Omental fat pad (tissue), 4 donors: Measurements from ENCODE around the gene MYF6. TPM values are rescaled to one million over a fixed set of nuclear protein-coding genes. Genes with fewer than 3 reads are reported as not detected.

Source experiments
- ATAC-seq: fragments of 150-250 bp; one replicate; pipeline ENCODE4 v1.9.1; 2016; ENCODE audit warnings: mild to moderate bottlenecking, moderate library complexity; ENCODE audit not compliant: low FRiP score
- DNase-seq: peaks from one replicate; pipeline ENCODE4 v3.0.0-alpha.2; 2019; ENCODE audit warnings: low spot score
- CTCF ChIP-seq, 3 donors: fragments of 450-650 bp; IDR thresholded peaks; one replicate each; pipeline ENCODE4 v1.5.1; 2016 to 2017; ENCODE audit warnings: antibody characterized with exemption in 3 of 3, mild to moderate bottlenecking in 3 of 3, moderate library complexity in 2 of 3
- total RNA-seq, 4 donors: library from RNA; depleted of rRNA; stranded (reverse); fragments of >200 nt; gene quantifications; one replicate each; pipeline ENCODE4 v1.1.0, GENCODE V29; 2016

MYF6 gene
- total RNA-seq, 4 donors from 2014 or later = 0.37 to 0.44 TPM; not detected in 2

- no peak for TF ChIP-seq CTCF (IDR thresholded peaks at IDR 0.05)
- DNase-seq (no peak), ATAC-seq (no peak)
Observed at GRCh38 chr12:80717856-80718255, 10.4 kb downstream of the MYF6 start.

DNA sequence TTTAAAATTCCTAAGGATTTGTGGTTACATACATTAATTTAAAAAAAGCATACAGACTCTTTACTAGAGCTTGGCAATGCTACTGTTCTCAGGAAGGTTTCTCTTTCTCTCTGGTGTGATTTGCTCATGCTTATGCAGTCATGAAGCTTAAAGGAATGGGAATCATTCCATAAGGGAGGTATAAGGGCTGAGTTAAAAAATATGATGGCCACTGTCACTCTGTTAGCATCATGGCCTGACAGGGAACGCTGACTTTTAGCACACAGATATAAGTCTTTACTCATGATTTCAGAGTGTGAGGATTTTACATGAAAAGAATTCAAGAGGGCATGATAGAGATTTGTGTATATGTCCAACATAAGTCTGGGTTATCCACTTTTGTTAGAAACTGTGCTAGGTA, 13.1 kb downstream of the MYF6 start:
- TF ChIP-seq CTCF (IDR thresholded peaks at IDR 0.05) = no peak
- DNase-seq (no peak), ATAC-seq (no peak)

DNA sequence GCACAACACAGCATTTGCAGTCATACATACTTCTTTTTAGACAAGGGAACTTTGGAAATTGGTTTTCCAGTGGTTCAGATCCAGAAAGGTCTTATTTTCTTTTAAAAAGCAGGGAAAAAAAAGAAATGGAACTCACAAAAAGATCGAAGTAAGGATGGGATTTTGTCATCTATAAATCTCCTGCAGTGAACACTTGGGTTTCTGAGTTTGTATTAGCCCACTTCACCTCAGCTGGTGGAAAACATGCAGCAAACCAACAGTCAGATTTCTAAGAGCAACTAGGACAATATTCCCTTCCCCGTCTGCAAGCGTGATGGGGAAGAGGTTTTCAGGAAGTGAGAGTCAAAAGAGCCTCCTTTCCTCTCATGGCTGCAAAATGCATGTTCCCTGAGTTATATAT, 13.9 kb downstream of the MYF6 start:
- DNase-seq (no peak), ATAC-seq (no peak)
- TF ChIP-seq CTCF (IDR thresholded peaks at IDR 0.05) = no peak

- no peak for ATAC-seq
- no peak for DNase-seq
- no peak for TF ChIP-seq CTCF (IDR thresholded peaks at IDR 0.05)
Observed at GRCh38 chr12:80745851-80746505, 38.5 kb downstream of the MYF6 start.

- DNase-seq = no peak
- no peak for ATAC-seq
- TF ChIP-seq CTCF (IDR thresholded peaks at IDR 0.05) = no peak
Observed at GRCh38 chr12:80747800-80748199, 40.4 kb downstream of the MYF6 start.

GRCh38 chr12:80749456-80749855, 42.0 kb downstream of the MYF6 start:
- no peak for TF ChIP-seq CTCF (IDR thresholded peaks at IDR 0.05)
- no peak for ATAC-seq
- no peak for DNase-seq

GRCh38 chr12:80752464-80752863, 45.0 kb downstream of the MYF6 start:
- TF ChIP-seq CTCF (IDR thresholded peaks at IDR 0.05) = no peak
- DNase-seq = no peak
- ATAC-seq = no peak
